H1 (cell line): Measurements from ENCODE around the gene ZNF575. TPM values are rescaled to one million over a fixed set of nuclear protein-coding genes. Genes with fewer than 3 reads are reported as not detected.

Experiments
- CTCF ChIA-PET: fragments of 300-600 bp; sonication (Branson Sonifier 250); formaldehyde crosslinking; loops from one replicate; lab custom pipeline; 2021; ENCODE audit not compliant: partially characterized antibody; lab: Charles Lee
- POLR2A ChIA-PET: fragments of 300-600 bp; sonication (Branson Sonifier 250); formaldehyde crosslinking; loops from one replicate; lab custom pipeline; 2021; ENCODE audit warnings: inconsistent platforms; ENCODE audit not compliant: partially characterized antibody; lab: Charles Lee
- DNase-seq, 2 experiments: peaks; one replicate each; pipeline versions ENCODE4 v3.0.0 to v3.0.0-alpha.2; 2010 to 2022; ENCODE audit warnings: low spot score in 2 of 2, low read depth in 1 of 2, mixed read lengths in 1 of 2
- FAIRE-seq: peaks from 2 replicates; lab custom pipeline; 2011; peaks lifted over from hg19 to GRCh38; lab: Jason Lieb, UNC
- H2AFZ ChIP-seq: 2 replicates; pipeline ENCODE4 v1.8.1; 2012; ENCODE audit warnings: low read length, inconsistent platforms
- H2AK5ac ChIP-seq: 2 replicates; pipeline ENCODE4 v1.6.1; 2013; ENCODE audit warnings: low read depth, low read length
- H2BK120ac ChIP-seq: replicated peaks from 2 replicates; pipeline ENCODE3; 2013; ENCODE audit warnings: low read depth, low read length, inconsistent platforms
- H2BK12ac ChIP-seq: 2 replicates; pipeline ENCODE4 v1.6.1; 2013; ENCODE audit warnings: low read depth, low read length
- H2BK15ac ChIP-seq: 2 replicates; pipeline ENCODE4 v1.6.1; 2013; ENCODE audit warnings: low read length
- H2BK20ac ChIP-seq: 2 replicates; pipeline ENCODE4 v1.6.1; 2013; ENCODE audit warnings: low read length
- H2BK5ac ChIP-seq: 2 replicates; pipeline ENCODE4 v1.6.1; 2013; ENCODE audit warnings: low read depth, low read length
- H3K14ac ChIP-seq: 2 replicates; pipeline ENCODE4 v1.6.1; 2013; ENCODE audit warnings: inconsistent platforms; ENCODE audit not compliant: insufficient read length
- H3K18ac ChIP-seq: 2 replicates; pipeline ENCODE4 v1.6.1; 2013; ENCODE audit warnings: low read length; ENCODE audit errors: extremely low read depth
- H3K23ac ChIP-seq: 2 replicates; pipeline ENCODE4 v1.6.1; 2013; ENCODE audit warnings: inconsistent platforms; ENCODE audit not compliant: insufficient read length
- H3K23me2 ChIP-seq: 2 replicates; pipeline ENCODE4 v1.6.1; 2013; ENCODE audit warnings: low read depth, low read length
- H3K27ac ChIP-seq: 2 replicates; pipeline ENCODE4 v1.6.1; 2011; ENCODE audit warnings: low read depth, low read length, inconsistent platforms
- H3K27me3 ChIP-seq, 4 experiments: replicated peaks in 1 of 4; 1 replicate in 1 of 4; 2 replicates in 3 of 4; pipeline versions ENCODE4 v1.6.1 to v1.8.1; 2011 to 2013; ENCODE audit warnings: low read length in 3 of 4, mild to moderate bottlenecking in 3 of 4, inconsistent platforms in 2 of 4, mixed read lengths in 2 of 4, moderate library complexity in 1 of 4; ENCODE audit not compliant: control insufficient read depth in 3 of 4, insufficient read depth in 3 of 4; ENCODE audit errors: extremely low read depth in 1 of 4
- H3K36me3 ChIP-seq, 4 experiments: 2 replicates each; pipeline versions ENCODE4 v1.6.1 to v1.8.1; 2011 to 2013; ENCODE audit warnings: mild to moderate bottlenecking in 4 of 4, low read length in 3 of 4, moderate library complexity in 2 of 4, control low read depth in 1 of 4, inconsistent platforms in 1 of 4; ENCODE audit not compliant: insufficient read depth in 4 of 4, control insufficient read depth in 2 of 4
- H3K4ac ChIP-seq: replicated peaks from 2 replicates; pipeline ENCODE3; 2013; ENCODE audit warnings: low read length, low read depth, mixed read lengths, inconsistent platforms; ENCODE audit not compliant: insufficient read length
- H3K4me1 ChIP-seq, 4 experiments: replicated peaks in 1 of 4; 1 replicate in 1 of 4; 2 replicates in 3 of 4; pipeline versions ENCODE4 v1.6.1 to v1.8.1; 2011 to 2013; ENCODE audit warnings: low read length in 3 of 4, inconsistent platforms in 2 of 4, mixed read lengths in 1 of 4; ENCODE audit not compliant: insufficient read depth in 4 of 4, control insufficient read depth in 3 of 4
- H3K4me2 ChIP-seq, 2 experiments: 2 replicates each; pipeline versions ENCODE4 v1.6.1 to v1.8.1; 2011 to 2013; ENCODE audit warnings: low read depth in 2 of 2, low read length in 2 of 2, control low read depth in 1 of 2, inconsistent platforms in 1 of 2, mild to moderate bottlenecking in 1 of 2; ENCODE audit not compliant: insufficient read depth in 1 of 2
- H3K4me3 ChIP-seq, 4 experiments: fragments of 200-600, 300-600 bp in 1 of 4; sonication (generic), shearing (Covaris generic), sonication (Bioruptor Twin) in 1 of 4; 2 replicates each; pipeline versions ENCODE4 v1.5.1 to v1.8.1; 2011 to 2016; ENCODE audit warnings: low read length in 4 of 4, low read depth in 3 of 4, control low read depth in 2 of 4, inconsistent platforms in 2 of 4, mild to moderate bottlenecking in 2 of 4, mixed read lengths in 1 of 4, moderate library complexity in 1 of 4; ENCODE audit not compliant: insufficient read depth in 2 of 4; ENCODE audit errors: extremely low read depth in 1 of 4
- H3K56ac ChIP-seq: replicated peaks from 2 replicates; pipeline ENCODE3; 2013; ENCODE audit warnings: low read depth, mild to moderate bottlenecking, mixed read lengths, low read length, inconsistent platforms; ENCODE audit not compliant: insufficient read length
- H3K79me1 ChIP-seq: 2 replicates; pipeline ENCODE4 v1.6.1; 2013; ENCODE audit warnings: low read depth, low read length, control low read depth
- H3K79me2 ChIP-seq, 2 experiments: 2 replicates each; pipeline versions ENCODE4 v1.6.1 to v1.8.1; 2012 to 2013; ENCODE audit warnings: low read length in 2 of 2, mild to moderate bottlenecking in 2 of 2, inconsistent platforms in 1 of 2; ENCODE audit not compliant: insufficient read depth in 2 of 2, control insufficient read depth in 1 of 2
- H3K9ac ChIP-seq, 4 experiments: replicated peaks in 1 of 4; 1 replicate in 1 of 4; 2 replicates in 3 of 4; pipeline versions ENCODE4 v1.6.1 to v1.8.1; 2011 to 2013; ENCODE audit warnings: low read depth in 3 of 4, low read length in 3 of 4, control low read depth in 2 of 4, mild to moderate bottlenecking in 2 of 4, moderate library complexity in 2 of 4, inconsistent platforms in 1 of 4; ENCODE audit errors: extremely low read depth in 1 of 4
- H3K9me3 ChIP-seq, 2 experiments: 2 replicates each; pipeline versions ENCODE4 v1.6.1 to v1.8.1; 2012 to 2013; ENCODE audit warnings: mild to moderate bottlenecking in 2 of 2, moderate library complexity in 2 of 2, control low read depth in 1 of 2, inconsistent platforms in 1 of 2, low read depth in 1 of 2, low read length in 1 of 2, mixed read lengths in 1 of 2; ENCODE audit not compliant: insufficient read depth in 2 of 2
- H4K20me1 ChIP-seq, 2 experiments: replicated peaks in 1 of 2; 2 replicates each; pipeline versions ENCODE3 to v1.8.1; 2011 to 2013; ENCODE audit warnings: inconsistent platforms in 2 of 2, low read length in 2 of 2, mild to moderate bottlenecking in 1 of 2; ENCODE audit not compliant: insufficient read depth in 2 of 2, control insufficient read depth in 1 of 2
- H4K5ac ChIP-seq: 2 replicates; pipeline ENCODE4 v1.6.1; 2013; ENCODE audit warnings: low read length, low read depth, mixed read lengths, inconsistent platforms; ENCODE audit not compliant: insufficient read length
- H4K8ac ChIP-seq: 2 replicates; pipeline ENCODE4 v1.8.0; 2013; ENCODE audit warnings: mild to moderate bottlenecking, moderate library complexity, low read length, inconsistent platforms; ENCODE audit not compliant: insufficient read depth; ENCODE audit errors: extremely low read depth
- H4K91ac ChIP-seq: replicated peaks from 2 replicates; pipeline ENCODE3; 2013; ENCODE audit warnings: low read length, mixed read lengths, inconsistent platforms; ENCODE audit not compliant: insufficient read length
- EGR1 ChIP-seq: IDR thresholded peaks from 2 replicates; pipeline ENCODE4 v1.6.1; 2011; ENCODE audit warnings: low read depth, low read length, borderline replicate concordance
- SIRT6 ChIP-seq: IDR thresholded peaks from one replicate; pipeline ENCODE4 v1.7.1; 2012; ENCODE audit warnings: low read length, inconsistent platforms
- WGBS, 2 experiments: shearing (Covaris generic) in 1 of 2; methylation state at CpG; one replicate each; pipeline versions ENCODE4 v1.1.6 to v1.1.7; 2013 to 2015; ENCODE audit warnings: low lambda C conversion rate in 2 of 2, mixed read lengths in 2 of 2, inconsistent platforms in 1 of 2, low coverage in 1 of 2, missing lambda C conversion rate in 1 of 2; ENCODE audit not compliant: insufficient replicate concordance in 2 of 2, insufficient coverage in 1 of 2, insufficient read length in 1 of 2; ENCODE audit errors: extremely low coverage in 1 of 2, missing lambda C conversion rate in 1 of 2; 5-methylcytosine and 5-hydroxymethylcytosine counted together
- polyA plus RNA-seq, 7 experiments: library from polyadenylated mRNA; depleted of rRNA in 3 of 7; stranded (reverse) in 5 of 7; unstranded in 2 of 7; fragments of >200 nt in 5 of 7; fragments of 200-250 nt in 2 of 7; gene quantifications; 1 replicate in 5 of 7; 2 replicates in 1 of 7; 4 replicates in 1 of 7; pipeline versions ENCODE4 v1.2.1 to v1.2.3, GENCODE V29; 2011 to 2013; ENCODE audit warnings: missing spikeins in 2 of 7, mixed read lengths in 2 of 7
- total RNA-seq: library from RNA; stranded (reverse); fragmentation: NEBNext Ultra II Directional; extraction: Animal tissue kit (Norgen Biotek cat#: 25700); gene quantifications from 2 replicates; pipeline ENCODE4 v1.2.1, GENCODE V29; 2021

ZNF575 gene
- total and polyA plus RNA-seq, 2 of the 8 experiments (the other 6 are each of a cell fraction or from before 2014, with no cell fraction given) = 0.05 TPM; not detected in 1

- H2BK15ac ChIP-seq = no peak overlapping the region
- H2BK20ac ChIP-seq = no peak overlapping the region
- H4K91ac ChIP-seq = no peak overlapping the region
- H3K23me2 ChIP-seq = peaks cover 25% of the 10 kb centered on the region
- no peak overlapping the region for H3K18ac ChIP-seq
- no peaks in the 10 kb centered on the region for H4K20me1 ChIP-seq
- no peak overlapping the region for H3K4me3 ChIP-seq
- H2BK12ac ChIP-seq = no peak overlapping the region
- H3K79me2 ChIP-seq = peaks cover 0 to 8% of the 10 kb centered on the region in 2 experiments; a peak in 2 of 4 replicates
- POLR2A ChIA-PET = interaction anchor here (3.6 kb wide), 1 partner anchor 11 kb away, joined by 14 read pairs; no protein-coding TSS in a partner anchor
- H3K27me3 ChIP-seq = no peaks in the 10 kb centered on the region
- no peak overlapping the region for H3K56ac ChIP-seq
- no peaks in the 10 kb centered on the region for H3K9me3 ChIP-seq
- H4K8ac ChIP-seq = no peak overlapping the region
- H2AK5ac ChIP-seq = no peak overlapping the region
- FAIRE-seq = no peak
- peaks cover 9% of the 10 kb centered on the region for H3K79me1 ChIP-seq
- peaks cover 0 to 19% (median 12%) of the 10 kb centered on the region in 4 experiments; a peak in 6 of 7 replicates for H3K4me1 ChIP-seq
- no peak overlapping the region for H3K4ac ChIP-seq
- no peak overlapping the region for H4K5ac ChIP-seq
- no peak overlapping the region for H2AFZ ChIP-seq
- no peaks in the 10 kb centered on the region for H3K36me3 ChIP-seq
- DNase-seq = no peak
- WGBS, 2 experiments = 94% methylated on average over 3 of the region's 3 CpGs; no CpG with 5 or more reads in 1 of the 2 experiments
- no peak overlapping the region for H3K23ac ChIP-seq
- H3K9ac ChIP-seq = peak overlapping the region in 1 of 4 experiments; percentile 32; a peak in 1 of 7 replicates
- no peak overlapping the region for H3K14ac ChIP-seq
- no peak overlapping the region for H2BK5ac ChIP-seq
- no peak overlapping the region for H3K27ac ChIP-seq
- CTCF ChIA-PET = interaction anchor here (1.0 to 3.3 kb wide), 2 partner anchors 16 to 23 kb away, joined by 3 to 25 read pairs; partner anchors contain the start of gene IRGQ
- no peak overlapping the region; a peak in 1 of 4 replicates for H3K4me2 ChIP-seq
- H2BK120ac ChIP-seq = no peak overlapping the region
- TF ChIP-seq EGR1 (no peak), SIRT6 (no peak)
These were observed 45.8 kb downstream of the ZNF575 start for GRCh38 chr19:43578787-43579186.
